NB4 (cell line): ENCODE results near the gene APIP.

ENCODE experiments used
- MAX ChIP-seq: IDR thresholded peaks from 2 replicates; pipeline ENCODE4 v1.6.1; 2011; ENCODE audit warnings: low read depth, low read length
- MYC ChIP-seq: IDR thresholded peaks from 2 replicates; pipeline ENCODE4 v1.6.1; 2011; ENCODE audit warnings: low read depth, low read length
- POLR2A ChIP-seq: IDR thresholded peaks from 2 replicates; pipeline ENCODE4 v1.6.1; 2011; ENCODE audit warnings: mild to moderate bottlenecking; ENCODE audit not compliant: insufficient read length; ENCODE audit errors: extremely low read depth
- TF ChIP-seq, protein P1 (sequence below): IDR thresholded peaks from one replicate; pipeline ENCODE4 v1.5.1; 2012; ENCODE audit warnings: low read depth, low read length

GRCh38 chr11:34857463-34857862 lies 58.7 kb downstream of the APIP start:
- TF ChIP-seq POLR2A = no peak
- TF ChIP-seq MYC = no peak
- TF ChIP-seq, protein P1, sequence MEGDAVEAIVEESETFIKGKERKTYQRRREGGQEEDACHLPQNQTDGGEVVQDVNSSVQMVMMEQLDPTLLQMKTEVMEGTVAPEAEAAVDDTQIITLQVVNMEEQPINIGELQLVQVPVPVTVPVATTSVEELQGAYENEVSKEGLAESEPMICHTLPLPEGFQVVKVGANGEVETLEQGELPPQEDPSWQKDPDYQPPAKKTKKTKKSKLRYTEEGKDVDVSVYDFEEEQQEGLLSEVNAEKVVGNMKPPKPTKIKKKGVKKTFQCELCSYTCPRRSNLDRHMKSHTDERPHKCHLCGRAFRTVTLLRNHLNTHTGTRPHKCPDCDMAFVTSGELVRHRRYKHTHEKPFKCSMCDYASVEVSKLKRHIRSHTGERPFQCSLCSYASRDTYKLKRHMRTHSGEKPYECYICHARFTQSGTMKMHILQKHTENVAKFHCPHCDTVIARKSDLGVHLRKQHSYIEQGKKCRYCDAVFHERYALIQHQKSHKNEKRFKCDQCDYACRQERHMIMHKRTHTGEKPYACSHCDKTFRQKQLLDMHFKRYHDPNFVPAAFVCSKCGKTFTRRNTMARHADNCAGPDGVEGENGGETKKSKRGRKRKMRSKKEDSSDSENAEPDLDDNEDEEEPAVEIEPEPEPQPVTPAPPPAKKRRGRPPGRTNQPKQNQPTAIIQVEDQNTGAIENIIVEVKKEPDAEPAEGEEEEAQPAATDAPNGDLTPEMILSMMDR = no peak
- TF ChIP-seq MAX = no peak
